ENCODE measurements around the gene SALL2. TPM values are rescaled to one million over a fixed set of nuclear protein-coding genes. Genes with fewer than 3 reads are reported as not detected.
A peak's percentile ranks its signal among the peaks of the same experiment; 100 is the strongest.

Gene SALL2
- total RNA-seq (ENCODE audit: low replicate concordance): 263 and 394 TPM in 2 replicates

DNA sequence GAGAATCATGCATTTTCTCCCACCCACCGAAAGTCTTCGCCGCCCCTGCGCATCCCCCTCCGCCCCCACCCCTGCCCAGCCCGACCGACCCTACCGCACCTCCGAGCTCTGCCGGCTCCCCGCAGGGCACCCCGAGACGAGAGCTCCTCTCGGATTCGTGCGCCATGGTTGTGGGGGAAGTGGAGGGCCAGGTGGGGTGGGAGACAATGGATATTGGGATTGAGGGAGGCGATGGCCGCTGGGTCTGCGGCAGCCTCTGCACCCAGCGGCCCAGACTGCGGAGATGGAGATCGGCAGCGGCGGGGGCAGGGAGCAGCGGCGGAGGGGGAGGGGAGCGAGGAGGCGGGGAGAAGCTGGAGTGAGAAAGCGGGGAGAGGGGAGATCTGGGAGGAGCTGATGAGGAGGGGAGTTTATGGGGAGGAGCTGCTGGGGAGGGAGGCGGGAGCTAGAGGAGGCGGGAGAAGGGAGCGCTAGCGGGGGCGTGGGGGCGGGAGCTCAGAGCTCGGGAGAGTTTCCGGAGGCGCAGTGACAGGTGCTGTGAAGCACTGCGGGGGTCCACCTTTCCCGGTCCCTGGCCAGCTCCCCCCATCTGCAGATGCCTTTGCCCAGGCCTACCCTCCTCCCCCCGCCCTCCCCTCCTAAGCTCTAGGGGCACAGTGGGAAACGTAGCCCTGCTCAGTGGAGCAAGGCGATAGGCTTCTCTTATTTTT is at the start of gene SALL2:
SALL2 (minus strand) TSS at position 385 of the 710 bp plus-strand sequence; CDS start at position 166, 219 bp downstream.
- H3K4me3 ChIP-seq: peak within 1 kb of the TSS; percentile 74
- no peaks in the 10 kb centered on the region for H3K9me3 ChIP-seq (ENCODE audit: low read depth)
- DNase-seq (ENCODE audit: low spot score): peak; percentile 98
- peaks cover 90% of the 10 kb centered on the region for H3K79me2 ChIP-seq (ENCODE audit: low read depth)
- H3F3A ChIP-seq (ENCODE audit: low read depth): peaks cover 85% of the 10 kb centered on the region
- H3K9me3 Mint-ChIP-seq: peaks cover 3% of the 10 kb centered on the region
- peaks cover 77% of the 10 kb centered on the region for H3K4me1 ChIP-seq
- peaks cover 92% of the 10 kb centered on the region for H4K20me1 ChIP-seq (ENCODE audit: low read depth)
- peak within 1 kb of the TSS; percentile 96 for H3K4me3 Mint-ChIP-seq
- H3K27ac ChIP-seq: peak within 1 kb of the TSS; percentile 100
- H2AFZ ChIP-seq (replicated peaks): no peak within 1 kb of the TSS
- peaks cover 25% of the 10 kb centered on the region for H3K36me3 ChIP-seq
- H3K27me3 Mint-ChIP-seq (ENCODE audit: insufficient read depth, low read depth): peaks cover 17% of the 10 kb centered on the region
- peaks cover 43% of the 10 kb centered on the region for H3K36me3 Mint-ChIP-seq
- peak within 1 kb of the TSS; percentile 51 for H3K9ac ChIP-seq
- peak within 1 kb of the TSS; percentile 100 for H3K27ac Mint-ChIP-seq
- TF ChIP-seq EZH2 (IDR thresholded peaks at IDR 0.05) (no peak), EZH2phosphoT487 (IDR thresholded peaks at IDR 0.05) (no peak)
- TF ChIP-seq, protein P1, sequence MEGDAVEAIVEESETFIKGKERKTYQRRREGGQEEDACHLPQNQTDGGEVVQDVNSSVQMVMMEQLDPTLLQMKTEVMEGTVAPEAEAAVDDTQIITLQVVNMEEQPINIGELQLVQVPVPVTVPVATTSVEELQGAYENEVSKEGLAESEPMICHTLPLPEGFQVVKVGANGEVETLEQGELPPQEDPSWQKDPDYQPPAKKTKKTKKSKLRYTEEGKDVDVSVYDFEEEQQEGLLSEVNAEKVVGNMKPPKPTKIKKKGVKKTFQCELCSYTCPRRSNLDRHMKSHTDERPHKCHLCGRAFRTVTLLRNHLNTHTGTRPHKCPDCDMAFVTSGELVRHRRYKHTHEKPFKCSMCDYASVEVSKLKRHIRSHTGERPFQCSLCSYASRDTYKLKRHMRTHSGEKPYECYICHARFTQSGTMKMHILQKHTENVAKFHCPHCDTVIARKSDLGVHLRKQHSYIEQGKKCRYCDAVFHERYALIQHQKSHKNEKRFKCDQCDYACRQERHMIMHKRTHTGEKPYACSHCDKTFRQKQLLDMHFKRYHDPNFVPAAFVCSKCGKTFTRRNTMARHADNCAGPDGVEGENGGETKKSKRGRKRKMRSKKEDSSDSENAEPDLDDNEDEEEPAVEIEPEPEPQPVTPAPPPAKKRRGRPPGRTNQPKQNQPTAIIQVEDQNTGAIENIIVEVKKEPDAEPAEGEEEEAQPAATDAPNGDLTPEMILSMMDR (IDR thresholded peaks at IDR 0.05): no peak
- H3K4me1 Mint-ChIP-seq: peaks cover 78% of the 10 kb centered on the region
- peak within 1 kb of the TSS; percentile 92 for H3K4me2 ChIP-seq
- no peaks in the 10 kb centered on the region for H3K27me3 ChIP-seq

DNA sequence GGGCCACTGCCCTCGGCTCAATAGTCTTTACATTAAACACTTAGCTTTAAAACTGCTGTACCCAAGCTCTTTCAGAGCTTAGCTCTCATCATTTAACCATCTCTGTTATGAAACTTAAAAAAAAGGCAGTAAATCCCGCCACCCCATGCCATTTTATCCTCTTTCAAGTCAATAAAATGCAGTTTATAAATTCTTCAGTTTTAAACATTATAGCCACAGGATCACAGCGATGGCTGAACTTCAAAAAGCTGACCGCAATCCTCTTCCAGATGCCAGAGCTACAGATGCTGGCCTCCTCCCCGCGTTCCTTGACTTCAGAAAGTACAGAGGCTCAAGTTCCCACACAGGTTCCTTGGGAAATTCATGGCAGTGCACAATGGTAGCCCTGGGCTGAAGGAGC is 49.5 kb upstream of the SALL2 start:
- TF ChIP-seq EZH2 (IDR thresholded peaks at IDR 0.05): no peak
- TF ChIP-seq, protein P1 (IDR thresholded peaks at IDR 0.05): no peak
- TF ChIP-seq EZH2phosphoT487 (IDR thresholded peaks at IDR 0.05): no peak
- Mint-ChIP-seq H3K27ac (no peak overlapping the region), H3K4me1 (no peaks in the 10 kb centered on the region), H3K36me3 (no peaks in the 10 kb centered on the region), H3K27me3 (ENCODE audit: insufficient read depth, low read depth) (no peaks in the 10 kb centered on the region), H3K4me3 (no peak overlapping the region), H3K9me3 (peaks cover 10% of the 10 kb centered on the region)
- Histone ChIP-seq H2AFZ (replicated peaks) (no peak overlapping the region), H3K4me2 (no peak overlapping the region), H3K79me2 (ENCODE audit: low read depth) (no peaks in the 10 kb centered on the region), H3F3A (ENCODE audit: low read depth) (no peaks in the 10 kb centered on the region), H3K4me3 (no peak overlapping the region), H3K36me3 (no peaks in the 10 kb centered on the region), H3K27ac (no peak overlapping the region), H3K4me1 (no peaks in the 10 kb centered on the region), H3K27me3 (no peaks in the 10 kb centered on the region), H4K20me1 (ENCODE audit: low read depth) (no peaks in the 10 kb centered on the region), H3K9me3 (ENCODE audit: low read depth) (peaks cover 7% of the 10 kb centered on the region), H3K9ac (no peak overlapping the region)
- DNase-seq (ENCODE audit: low spot score): peak; percentile 6

DNA sequence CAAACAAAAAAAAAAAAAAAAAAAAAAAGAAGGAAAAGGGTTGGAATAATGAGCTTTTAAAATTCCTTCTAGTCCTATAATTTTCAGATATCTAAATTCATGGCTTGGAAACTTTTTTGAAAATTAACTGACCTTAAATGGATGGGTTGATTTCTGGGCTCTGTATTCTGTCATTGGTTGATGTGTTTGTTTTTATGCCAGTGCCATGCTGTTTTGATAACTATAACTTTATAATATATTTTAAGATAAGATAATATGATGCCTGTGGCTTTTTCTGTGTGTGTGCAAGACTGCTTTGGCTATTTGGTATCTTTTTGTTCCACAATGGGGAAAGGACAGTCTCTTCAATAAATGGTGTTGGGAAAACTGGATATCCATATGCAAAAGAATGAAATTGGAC is 46.5 kb upstream of the SALL2 start:
- DNase-seq (ENCODE audit: low spot score): no peak
- H3K9me3 Mint-ChIP-seq: peaks cover 12% of the 10 kb centered on the region
- Histone ChIP-seq H3K4me1 (no peaks in the 10 kb centered on the region), H3K79me2 (ENCODE audit: low read depth) (no peaks in the 10 kb centered on the region), H4K20me1 (ENCODE audit: low read depth) (no peaks in the 10 kb centered on the region), H2AFZ (replicated peaks) (no peak overlapping the region), H3K9ac (no peak overlapping the region), H3K4me2 (no peak overlapping the region), H3K9me3 (ENCODE audit: low read depth) (peaks cover 7% of the 10 kb centered on the region), H3K4me3 (no peak overlapping the region), H3K36me3 (no peaks in the 10 kb centered on the region), H3K27ac (no peak overlapping the region), H3K27me3 (no peaks in the 10 kb centered on the region), H3F3A (ENCODE audit: low read depth) (no peaks in the 10 kb centered on the region)
- H3K36me3 Mint-ChIP-seq: no peaks in the 10 kb centered on the region
- H3K4me1 Mint-ChIP-seq: no peaks in the 10 kb centered on the region
- no peak overlapping the region for H3K4me3 Mint-ChIP-seq
- H3K27ac Mint-ChIP-seq: no peak overlapping the region
- TF ChIP-seq EZH2phosphoT487 (IDR thresholded peaks at IDR 0.05) (no peak), EZH2 (IDR thresholded peaks at IDR 0.05) (no peak)
- TF ChIP-seq, protein P1 (IDR thresholded peaks at IDR 0.05): no peak
- no peaks in the 10 kb centered on the region for H3K27me3 Mint-ChIP-seq (ENCODE audit: insufficient read depth, low read depth)
